ENCODE results near the gene KANK2. TPM values are rescaled to one million over a fixed set of nuclear protein-coding genes. Genes with fewer than 3 reads are reported as not detected.

The KANK2 gene
- total RNA-seq, 2 donors from 2014 or later = 74.2 to 87.7 TPM

- peaks cover 45% of the 10 kb centered on the region for H3K36me3 ChIP-seq (ENCODE audit: control insufficient read depth, insufficient read depth, low read length)
- H3K4me1 Mint-ChIP-seq = no peaks in the 10 kb centered on the region
- no peaks in the 10 kb centered on the region for H3K9me3 ChIP-seq (ENCODE audit: control insufficient read depth, low read length)
- H3K27ac ChIP-seq (ENCODE audit: low read depth, low read length) = no peak overlapping the region
- no peaks in the 10 kb centered on the region for H3K27me3 Mint-ChIP-seq (ENCODE audit: insufficient read depth)
- no peaks in the 10 kb centered on the region for H3K27me3 ChIP-seq (ENCODE audit: control insufficient read depth, insufficient read depth, low read length, poor library complexity, severe bottlenecking)
- whole genome bisulfite sequencing, 2 experiments (ENCODE audit: insufficient coverage in 1 of 2, insufficient read length in 1 of 2) = 86 to 94% methylated on average over 4 to 5 of the region's 5 CpGs
- H3K9ac ChIP-seq (ENCODE audit: extremely low read depth, low read length, poor library complexity, severe bottlenecking) = no peak overlapping the region
- TF ChIP-seq CTCF (conservative IDR thresholded peaks at IDR 0.05) = no peak
- H3K9me3 Mint-ChIP-seq = no peaks in the 10 kb centered on the region
- H3K36me3 Mint-ChIP-seq (ENCODE audit: low read depth) = peaks cover 70% of the 10 kb centered on the region
- H3K27ac Mint-ChIP-seq = no peak overlapping the region
- no peak for DNase-seq
- no peak overlapping the region for H3K4me3 Mint-ChIP-seq
- no peak overlapping the region for H3K4me3 ChIP-seq (ENCODE audit: low read length)
- H3K4me1 ChIP-seq (ENCODE audit: control insufficient read depth, insufficient read depth, low read length) = no peaks in the 10 kb centered on the region
These were observed 26.2 kb downstream of the KANK2 start for GRCh38 chr19:11171144-11171543.

- WGBS, 2 experiments (ENCODE audit: insufficient coverage in 1 of 2, insufficient read length in 1 of 2) = 94 to 98% methylated on average over 23 to 31 of the region's 31 CpGs
- no peak for DNase-seq
- no peak overlapping the region for H3K4me3 Mint-ChIP-seq
- Histone ChIP-seq H3K36me3 (ENCODE audit: control insufficient read depth, insufficient read depth, low read length) (peaks cover 49% of the 10 kb centered on the region), H3K27me3 (ENCODE audit: control insufficient read depth, insufficient read depth, low read length, poor library complexity, severe bottlenecking) (no peaks in the 10 kb centered on the region), H3K27ac (ENCODE audit: low read depth, low read length) (no peak overlapping the region), H3K4me3 (ENCODE audit: low read length) (no peak overlapping the region), H3K4me1 (ENCODE audit: control insufficient read depth, insufficient read depth, low read length) (no peaks in the 10 kb centered on the region), H3K9me3 (ENCODE audit: control insufficient read depth, low read length) (no peaks in the 10 kb centered on the region), H3K9ac (ENCODE audit: extremely low read depth, low read length, poor library complexity, severe bottlenecking) (no peak overlapping the region)
- H3K27ac Mint-ChIP-seq = no peak overlapping the region
- no peaks in the 10 kb centered on the region for H3K27me3 Mint-ChIP-seq (ENCODE audit: insufficient read depth)
- no peaks in the 10 kb centered on the region for H3K9me3 Mint-ChIP-seq
- H3K36me3 Mint-ChIP-seq (ENCODE audit: low read depth) = peaks cover 72% of the 10 kb centered on the region
- no peaks in the 10 kb centered on the region for H3K4me1 Mint-ChIP-seq
- TF ChIP-seq CTCF (conservative IDR thresholded peaks at IDR 0.05) = no peak
These were observed 27.3 kb downstream of the KANK2 start for GRCh38 chr19:11169896-11170678.

- Histone ChIP-seq H3K27me3 (ENCODE audit: control insufficient read depth, insufficient read depth, low read length, poor library complexity, severe bottlenecking) (no peaks in the 10 kb centered on the region), H3K9me3 (ENCODE audit: control insufficient read depth, low read length) (no peaks in the 10 kb centered on the region), H3K4me1 (ENCODE audit: control insufficient read depth, insufficient read depth, low read length) (no peaks in the 10 kb centered on the region), H3K36me3 (ENCODE audit: control insufficient read depth, insufficient read depth, low read length) (peaks cover 35% of the 10 kb centered on the region), H3K27ac (ENCODE audit: low read depth, low read length) (no peak overlapping the region), H3K4me3 (ENCODE audit: low read length) (no peak overlapping the region), H3K9ac (ENCODE audit: extremely low read depth, low read length, poor library complexity, severe bottlenecking) (no peak overlapping the region)
- no peak for TF ChIP-seq CTCF (conservative IDR thresholded peaks at IDR 0.05)
- Mint-ChIP-seq H3K27me3 (ENCODE audit: insufficient read depth) (no peaks in the 10 kb centered on the region), H3K9me3 (no peaks in the 10 kb centered on the region), H3K27ac (no peak overlapping the region), H3K36me3 (ENCODE audit: low read depth) (peaks cover 66% of the 10 kb centered on the region), H3K4me3 (no peak overlapping the region), H3K4me1 (no peaks in the 10 kb centered on the region)
- DNase-seq = no peak
- 88 to 97% methylated on average over 6 to 7 of the region's 7 CpGs for WGBS, 2 experiments (ENCODE audit: insufficient coverage in 1 of 2, insufficient read length in 1 of 2)
These were observed 28.8 kb downstream of the KANK2 start for GRCh38 chr19:11168568-11168967.
